Muscle layer of duodenum (tissue), 2 donors: ENCODE measurements around the gene SRSF7.
"Not testable (repeated sequence)": the region's sequence is repeated elsewhere in the genome, so short reads cannot be mapped to it uniquely, and the experiment has no call there.

Experiments used
- H3K27ac ChIP-seq: one replicate; pipeline ENCODE4 v1.7.0; 2013; ENCODE audit warnings: mild to moderate bottlenecking, low read length
- H3K27me3 ChIP-seq: one replicate; pipeline ENCODE4 v1.7.0; 2013; ENCODE audit warnings: low read depth, mild to moderate bottlenecking, control low read depth, low read length
- H3K36me3 ChIP-seq, 2 donors: one replicate each; pipeline ENCODE4 v1.7.0; 2013; ENCODE audit warnings: low read length in 2 of 2, control low read depth in 1 of 2, mild to moderate bottlenecking in 1 of 2; ENCODE audit not compliant: insufficient read depth in 2 of 2, control insufficient read depth in 1 of 2
- H3K4me1 ChIP-seq, 2 donors: one replicate each; pipeline ENCODE4 v1.7.0; 2013; ENCODE audit warnings: low read length in 2 of 2, mild to moderate bottlenecking in 2 of 2, control low read depth in 1 of 2, moderate library complexity in 1 of 2; ENCODE audit not compliant: insufficient read depth in 2 of 2, control insufficient read depth in 1 of 2
- H3K4me3 ChIP-seq, 2 donors: one replicate each; pipeline ENCODE4 v1.7.0; 2013; ENCODE audit warnings: low read length in 2 of 2, low read depth in 1 of 2, mild to moderate bottlenecking in 1 of 2
- H3K9me3 ChIP-seq, 2 donors: one replicate each; pipeline ENCODE4 v1.7.0; 2013; ENCODE audit warnings: low read length in 2 of 2, control low read depth in 1 of 2, mild to moderate bottlenecking in 1 of 2; ENCODE audit not compliant: control insufficient read depth in 1 of 2
- donor health status: healthy.

SRSF7 gene

DNA sequence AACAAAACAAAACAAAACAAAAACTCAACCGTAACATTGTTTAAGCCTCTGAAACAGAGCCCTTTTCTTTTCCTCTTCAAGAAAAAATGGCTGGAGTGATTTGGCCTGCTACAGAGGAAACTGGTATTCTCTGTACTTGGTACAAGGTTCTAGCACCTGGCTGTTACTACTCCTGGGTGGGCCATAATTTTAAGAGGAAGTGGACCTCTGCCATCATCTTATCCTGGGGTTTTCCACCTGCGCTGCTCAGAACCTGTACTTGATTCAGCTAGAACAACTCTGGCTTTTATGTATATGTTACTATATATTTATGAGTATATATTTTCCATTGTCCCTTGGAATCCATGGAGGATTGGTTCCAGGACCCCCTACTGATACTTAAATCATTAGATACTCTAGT is 22.5 kb downstream of the SRSF7 start:
- H3K4me1 ChIP-seq: no peaks in the 10 kb centered on the region
- H3K27me3 ChIP-seq: no peaks in the 10 kb centered on the region
- peaks cover 12 to 16% of the 10 kb centered on the region in 2 donors for H3K36me3 ChIP-seq
- no peak overlapping the region for H3K27ac ChIP-seq
- H3K4me3 ChIP-seq: no peak overlapping the region
- H3K9me3 ChIP-seq: no peaks in the 10 kb centered on the region

DNA sequence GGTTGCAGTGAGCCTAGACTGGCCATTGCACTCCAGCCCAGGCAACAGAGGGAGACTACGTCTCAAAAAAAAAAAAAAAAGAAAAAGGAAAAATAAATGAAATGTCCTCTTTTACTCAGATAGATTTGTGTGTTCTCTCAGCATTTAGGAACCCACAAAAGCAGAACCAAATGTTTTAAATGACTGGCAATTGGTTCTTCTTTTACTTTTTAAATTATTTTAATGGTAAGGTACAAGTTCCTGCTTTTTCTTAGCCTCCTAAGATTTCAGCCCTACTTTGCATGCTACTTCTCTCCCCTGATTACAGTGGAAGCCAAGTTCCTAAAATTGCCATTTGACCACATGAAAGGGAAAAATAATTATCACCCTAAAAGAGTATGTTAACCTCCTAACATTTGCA is 23.5 kb downstream of the SRSF7 start:
- H3K36me3 ChIP-seq: peaks cover 4 to 9% of the 10 kb centered on the region in 2 donors
- no peak overlapping the region for H3K4me3 ChIP-seq
- no peaks in the 10 kb centered on the region for H3K9me3 ChIP-seq
- H3K4me1 ChIP-seq: no peaks in the 10 kb centered on the region
- no peak overlapping the region for H3K27ac ChIP-seq
- H3K27me3 ChIP-seq: no peaks in the 10 kb centered on the region

DNA sequence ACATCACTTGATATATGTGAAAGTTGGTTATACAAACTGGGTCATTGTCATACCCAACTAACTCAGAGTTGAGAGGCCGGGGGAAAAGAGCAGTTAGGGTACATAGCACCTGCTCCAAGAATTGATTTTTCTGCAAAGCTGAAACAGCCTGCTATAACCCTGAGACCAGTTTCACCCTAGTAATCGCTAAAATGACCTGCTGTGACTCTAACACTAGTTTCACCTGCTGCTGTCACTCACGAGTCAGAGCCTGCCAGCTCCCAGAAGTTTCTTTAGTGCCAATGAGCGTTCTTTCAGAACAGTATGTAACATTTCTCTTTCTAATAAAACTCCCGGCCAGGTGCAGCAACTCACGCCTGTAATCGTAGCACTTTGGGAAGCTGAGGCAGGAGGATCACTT is 28.0 kb downstream of the SRSF7 start:
- no peaks in the 10 kb centered on the region for H3K27me3 ChIP-seq
- peaks cover 0 to 4% of the 10 kb centered on the region in 2 donors for H3K4me1 ChIP-seq
- H3K9me3 ChIP-seq: no peaks in the 10 kb centered on the region
- no peak overlapping the region for H3K4me3 ChIP-seq
- no peak overlapping the region for H3K27ac ChIP-seq
- no peaks in the 10 kb centered on the region for H3K36me3 ChIP-seq

DNA sequence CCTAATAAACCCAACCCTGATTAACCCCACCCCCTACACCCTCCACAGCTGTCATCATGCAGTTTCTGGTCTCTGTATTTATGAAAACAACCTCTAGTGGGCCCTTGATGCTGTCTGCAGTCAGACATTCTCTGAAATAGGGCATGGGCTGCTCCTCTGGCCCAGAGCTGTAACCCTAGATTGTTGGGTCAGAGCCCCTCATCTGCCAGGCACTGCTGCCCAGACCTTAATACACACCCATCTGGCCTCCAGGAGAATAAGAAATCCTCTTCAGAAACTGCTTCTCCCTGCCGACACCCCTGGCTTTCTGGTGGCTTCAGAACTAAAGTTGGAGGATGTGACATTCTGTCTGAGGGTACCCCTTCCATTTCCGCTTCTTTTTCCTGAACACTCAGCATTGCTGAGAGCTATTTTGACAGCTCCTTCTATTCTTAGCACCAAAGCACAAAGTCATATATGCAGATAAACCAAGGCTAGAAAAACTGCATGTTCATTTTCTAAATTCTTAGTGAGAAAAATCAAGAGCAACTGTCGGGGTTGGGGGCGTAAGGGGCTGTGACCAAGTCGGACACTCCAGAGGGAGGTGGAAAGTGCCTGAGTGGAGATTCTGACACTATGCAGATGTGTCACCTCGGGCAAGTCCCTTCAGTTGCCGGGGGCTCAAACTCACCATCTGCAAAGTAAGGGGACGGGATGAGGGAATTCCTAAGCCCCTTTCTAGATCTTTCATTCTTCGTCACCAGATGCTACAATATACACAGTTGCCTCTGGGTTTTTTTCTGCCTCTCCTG is 28.7 kb downstream of the SRSF7 start:
- H3K4me3 ChIP-seq: no peak overlapping the region
- H3K9me3 ChIP-seq: no peaks in the 10 kb centered on the region
- H3K36me3 ChIP-seq: no peaks in the 10 kb centered on the region
- no peaks in the 10 kb centered on the region for H3K27me3 ChIP-seq
- peaks cover 0 to 4% of the 10 kb centered on the region in 2 donors for H3K4me1 ChIP-seq
- no peak overlapping the region for H3K27ac ChIP-seq

DNA sequence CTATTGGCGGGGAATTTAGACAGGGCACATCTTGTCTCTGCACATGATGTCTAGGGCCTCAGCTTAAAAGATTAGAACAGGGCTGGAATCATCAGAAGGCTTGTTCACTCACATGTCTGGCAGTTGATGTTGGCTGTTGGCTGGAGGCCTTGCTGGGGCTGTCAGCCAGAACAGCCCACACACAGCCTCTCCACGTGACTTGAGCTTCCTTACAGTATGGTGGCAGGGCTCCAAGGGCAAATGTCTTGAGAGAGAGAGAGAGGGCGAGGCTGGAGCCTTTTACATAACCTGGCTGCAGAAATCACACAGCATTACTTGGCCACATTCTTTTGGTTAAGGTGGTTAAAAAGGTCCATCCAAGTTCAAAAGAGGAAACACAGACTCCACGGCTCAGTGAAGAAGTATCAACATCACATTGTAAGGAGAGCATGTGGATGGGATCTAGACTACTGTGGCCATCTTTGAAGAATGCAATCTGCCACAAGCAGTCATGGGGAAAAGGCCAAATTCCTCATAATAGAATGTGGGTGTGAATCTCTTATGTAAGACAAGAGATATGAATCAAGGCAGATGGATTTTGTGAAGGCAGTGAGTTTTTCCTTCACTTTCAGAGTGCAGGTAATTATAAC is 30.4 kb downstream of the SRSF7 start:
- Histone ChIP-seq H3K4me1 (peaks cover 0 to 4% of the 10 kb centered on the region in 2 donors), H3K36me3 (no peaks in the 10 kb centered on the region), H3K9me3 (no peaks in the 10 kb centered on the region), H3K27me3 (no peaks in the 10 kb centered on the region), H3K4me3 (no peak overlapping the region), H3K27ac (peak overlapping the region; percentile 2)

DNA sequence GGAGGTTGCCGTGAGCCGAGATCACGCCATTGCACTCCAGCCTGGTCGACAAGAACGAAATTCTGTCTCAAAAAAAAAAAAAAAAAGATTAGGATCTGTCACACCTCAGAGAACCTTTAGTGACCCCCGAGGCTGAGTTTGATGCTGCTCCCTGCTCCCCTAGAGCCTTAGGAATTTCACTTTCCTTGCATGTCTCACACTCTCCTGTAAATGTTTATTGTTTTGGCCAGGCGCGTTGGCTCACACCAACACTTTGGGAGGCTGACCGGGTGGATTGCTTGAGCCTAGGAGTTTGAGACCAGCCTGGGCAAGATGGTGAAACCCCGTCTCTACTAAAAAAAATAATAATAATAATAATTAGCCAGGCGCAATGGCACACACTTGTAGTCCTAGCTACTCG is 31.5 kb downstream of the SRSF7 start:
- no peaks in the 10 kb centered on the region for H3K9me3 ChIP-seq
- no peak overlapping the region for H3K4me3 ChIP-seq
- H3K4me1 ChIP-seq: peaks cover 0 to 4% of the 10 kb centered on the region in 2 donors
- H3K36me3 ChIP-seq: no peaks in the 10 kb centered on the region
- no peaks in the 10 kb centered on the region for H3K27me3 ChIP-seq
- no peak overlapping the region for H3K27ac ChIP-seq

DNA sequence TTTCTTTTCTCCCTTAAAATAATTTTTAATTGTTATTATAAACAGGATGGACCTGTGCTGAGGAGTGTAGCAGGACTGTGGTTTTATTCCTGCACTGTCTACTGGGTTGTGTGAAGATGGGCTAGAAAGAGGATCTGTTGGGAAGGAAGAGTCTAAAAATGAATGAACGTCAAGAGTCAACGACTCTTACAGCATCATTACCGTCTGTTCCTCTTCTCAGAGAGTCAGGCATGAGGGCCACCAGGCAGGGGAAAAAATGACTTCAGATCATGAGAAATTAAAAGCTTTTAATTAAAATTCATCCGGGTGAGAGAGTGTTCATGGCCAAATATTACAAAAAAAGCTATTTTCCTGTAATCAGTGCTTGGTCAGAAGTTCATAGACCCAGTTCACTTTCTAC is 32.6 kb downstream of the SRSF7 start:
- Histone ChIP-seq H3K4me1 (peaks cover 0 to 4% of the 10 kb centered on the region in 2 donors), H3K9me3 (no peaks in the 10 kb centered on the region), H3K4me3 (no peak overlapping the region), H3K36me3 (no peaks in the 10 kb centered on the region), H3K27ac (no peak overlapping the region), H3K27me3 (no peaks in the 10 kb centered on the region)

DNA sequence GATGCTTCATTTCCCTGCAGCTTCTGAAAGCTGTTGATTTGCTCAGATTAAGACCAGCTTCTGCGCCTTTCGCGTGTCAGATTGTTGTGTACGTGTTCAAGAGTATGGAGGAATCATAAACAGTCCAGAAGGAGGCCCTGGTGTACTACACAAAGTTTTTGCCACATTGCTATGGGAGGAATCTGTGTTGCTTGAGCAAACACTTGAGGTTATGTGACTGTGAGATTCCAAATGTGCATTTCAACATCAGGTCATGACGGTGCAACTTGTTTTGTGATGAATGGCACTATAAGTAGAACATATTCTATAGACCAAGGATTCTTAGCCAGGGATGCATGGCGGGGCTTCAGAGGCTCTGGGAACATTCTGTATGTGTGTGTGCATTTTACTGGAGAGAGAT is 35.0 kb downstream of the SRSF7 start:
- H3K4me3 ChIP-seq: no peak overlapping the region
- peaks cover 0 to 5% of the 10 kb centered on the region in 2 donors for H3K36me3 ChIP-seq
- no peak overlapping the region for H3K27ac ChIP-seq
- no peaks in the 10 kb centered on the region for H3K27me3 ChIP-seq
- no peaks in the 10 kb centered on the region for H3K4me1 ChIP-seq
- no peaks in the 10 kb centered on the region for H3K9me3 ChIP-seq

DNA sequence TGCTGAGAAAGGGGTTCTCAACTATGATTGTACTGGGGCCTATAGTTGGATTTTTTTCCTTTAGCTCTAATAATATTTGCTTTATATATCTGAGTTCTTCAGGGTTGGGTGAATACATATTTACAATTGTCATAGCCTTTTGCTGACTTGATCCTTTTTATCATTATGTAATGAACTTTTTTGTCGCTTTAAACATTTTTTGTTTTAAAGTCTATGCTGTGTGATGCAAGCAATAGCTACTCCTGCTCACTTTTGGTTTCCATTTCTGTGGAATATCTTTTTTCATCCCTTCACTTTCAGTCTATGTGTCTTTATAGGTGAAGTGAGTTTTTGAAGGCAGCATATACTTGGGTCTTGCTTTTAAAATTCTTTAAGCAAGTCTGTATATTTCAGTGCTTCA is 36.2 kb downstream of the SRSF7 start:
- not testable (repeated sequence) for H3K27me3 ChIP-seq, H3K9me3 ChIP-seq, H3K4me1 ChIP-seq, H3K4me3 ChIP-seq, H3K36me3 ChIP-seq, H3K27ac ChIP-seq

DNA sequence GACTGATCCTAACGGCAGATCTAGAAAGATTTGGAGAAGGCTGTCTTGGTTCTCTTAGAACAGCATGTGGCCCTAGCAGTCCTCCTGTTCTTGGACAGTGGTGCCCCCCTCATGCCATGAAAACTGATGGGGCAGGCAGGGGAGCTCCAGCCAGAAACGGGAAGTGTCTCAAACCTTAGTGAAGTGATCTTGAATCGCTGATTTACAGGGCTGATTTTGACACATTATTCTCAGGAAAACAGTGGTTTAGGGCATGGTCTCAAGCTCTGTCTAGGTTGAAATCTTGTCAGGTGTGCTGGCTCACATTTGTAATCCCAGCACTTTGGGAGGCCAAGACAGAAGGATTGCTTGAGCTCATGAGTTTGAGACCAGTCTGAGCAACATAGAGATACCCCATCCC is 37.8 kb downstream of the SRSF7 start:
- H3K4me1 ChIP-seq: no peaks in the 10 kb centered on the region
- peaks cover 0 to 5% of the 10 kb centered on the region in 2 donors for H3K36me3 ChIP-seq
- no peaks in the 10 kb centered on the region for H3K27me3 ChIP-seq
- H3K4me3 ChIP-seq: no peak overlapping the region
- no peaks in the 10 kb centered on the region for H3K9me3 ChIP-seq
- no peak overlapping the region for H3K27ac ChIP-seq

DNA sequence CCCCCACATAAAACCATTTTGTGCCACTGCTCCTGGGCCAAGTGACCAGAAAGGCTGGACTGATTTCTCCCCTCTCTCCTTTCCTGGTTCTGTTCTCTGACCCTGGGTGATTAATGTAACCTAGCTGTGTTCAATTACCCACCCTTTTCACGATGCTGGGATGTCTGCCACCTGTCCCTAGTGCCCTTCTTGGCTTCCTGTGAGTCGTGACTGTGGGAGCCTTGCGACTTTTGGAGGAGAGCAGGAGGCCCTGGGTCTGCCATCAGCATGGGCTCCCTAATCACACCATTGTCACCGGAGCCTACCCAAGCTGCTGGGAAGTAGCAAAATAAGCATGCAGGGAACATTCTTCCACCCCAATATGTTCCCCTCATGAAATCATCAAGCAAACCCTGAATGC is 38.3 kb downstream of the SRSF7 start:
- peaks cover 0 to 5% of the 10 kb centered on the region in 2 donors for H3K36me3 ChIP-seq
- no peaks in the 10 kb centered on the region for H3K9me3 ChIP-seq
- no peak overlapping the region for H3K4me3 ChIP-seq
- no peaks in the 10 kb centered on the region for H3K4me1 ChIP-seq
- H3K27ac ChIP-seq: no peak overlapping the region
- H3K27me3 ChIP-seq: no peaks in the 10 kb centered on the region

DNA sequence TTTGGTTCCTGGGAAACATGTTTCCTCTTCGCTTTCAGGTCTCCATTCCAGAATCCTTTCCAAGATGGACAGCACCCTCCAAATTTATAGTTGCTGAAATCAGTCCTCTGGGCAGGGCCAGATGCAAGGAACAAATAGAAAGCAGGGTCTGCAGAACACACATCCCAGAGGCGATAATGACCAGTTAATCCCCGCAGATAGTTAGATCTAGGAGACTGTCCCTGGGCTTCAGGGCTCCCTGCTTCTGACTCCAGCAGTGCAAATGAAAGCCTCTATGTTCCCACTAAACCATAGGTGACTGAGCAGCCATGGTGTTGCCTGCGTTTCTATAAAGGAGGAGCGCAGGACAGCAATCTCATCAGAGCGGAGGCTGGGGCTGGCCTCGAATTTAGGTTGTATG is 38.7 kb downstream of the SRSF7 start:
- no peak overlapping the region for H3K4me3 ChIP-seq

More for the DNA sequence above, 38.7 kb downstream of the SRSF7 start:
- Histone ChIP-seq H3K27me3 (no peaks in the 10 kb centered on the region), H3K27ac (no peak overlapping the region), H3K36me3 (peaks cover 0 to 5% of the 10 kb centered on the region in 2 donors), H3K4me1 (no peaks in the 10 kb centered on the region), H3K9me3 (no peaks in the 10 kb centered on the region)
